ENCODE data around the gene MTHFD1L.

DNA sequence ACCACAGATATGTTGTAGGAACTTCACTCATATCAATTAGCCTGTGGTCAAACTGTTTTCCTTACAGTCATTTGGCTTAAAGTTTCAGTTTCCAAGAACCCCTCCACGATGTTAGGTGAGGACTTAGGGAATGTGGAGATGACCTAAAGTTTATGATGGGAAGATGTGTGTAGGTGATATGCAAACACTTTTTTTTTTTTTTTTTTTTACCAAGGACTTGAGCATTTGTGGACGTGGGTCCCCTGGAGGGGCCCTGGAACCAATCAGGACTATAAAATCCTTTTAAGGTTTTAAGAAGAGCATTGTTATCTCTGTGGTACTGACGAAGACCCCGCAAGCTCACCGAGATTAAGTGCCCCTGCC, 478 bp upstream of the MTHFD1L start:
- no peak for TF ChIP-seq ZNF274 (IDR thresholded peaks at IDR 0.05; ENCODE audit: low read depth, low read length)
- TF ChIP-seq SUZ12 (IDR thresholded peaks at IDR 0.05; ENCODE audit: extremely low read depth, insufficient read depth, insufficient read length): no peak
- no peak for TF ChIP-seq YY1 (IDR thresholded peaks at IDR 0.05; ENCODE audit: insufficient read depth, insufficient read length)

Data from NT2/D1 (cell line).